GM12874 (cell line): Measurements from ENCODE around the gene SH3PXD2A.

Experiments used
- CTCF ChIP-seq: IDR thresholded peaks from 2 replicates; pipeline ENCODE4 v1.5.1; 2011; ENCODE audit warnings: low read depth, mild to moderate bottlenecking, control low read depth, low read length, moderate library complexity; ENCODE audit not compliant: insufficient read depth

The SH3PXD2A gene

GRCh38 chr10:103806395-103807187 is 48.8 kb downstream of the SH3PXD2A start:
- no peak for TF ChIP-seq CTCF

GRCh38 chr10:103805781-103806180 is 49.6 kb downstream of the SH3PXD2A start:
- TF ChIP-seq CTCF, result no peak

GRCh38 chr10:103804871-103805270 is 50.5 kb downstream of the SH3PXD2A start:
- no peak for TF ChIP-seq CTCF

- no peak for TF ChIP-seq CTCF
These were observed 51.4 kb downstream of the SH3PXD2A start for GRCh38 chr10:103803941-103804340.

GRCh38 chr10:103802637-103803353 is 52.6 kb downstream of the SH3PXD2A start:
- no peak for TF ChIP-seq CTCF

- no peak for TF ChIP-seq CTCF
These were observed 53.3 kb downstream of the SH3PXD2A start for GRCh38 chr10:103802081-103802480.

- TF ChIP-seq CTCF, result no peak
These were observed 54.4 kb downstream of the SH3PXD2A start for GRCh38 chr10:103800789-103801540.
